Smooth muscle cell (in vitro differentiated cells): ENCODE measurements around the gene RASIP1. TPM values are rescaled to one million over a fixed set of nuclear protein-coding genes. Genes with fewer than 3 reads are reported as not detected.

Experiments used
- DNase-seq: peaks from one replicate; lab custom pipeline; 2025; ENCODE audit not compliant: unreplicated experiment; lab: John Stamatoyannopoulos, UW
- H2AFZ ChIP-seq: fragments of 200-600 bp; sonication (generic); 2 replicates; pipeline ENCODE4 v1.6.0; 2016; ENCODE audit warnings: antibody characterized with exemption, low read depth, mild to moderate bottlenecking
- H3F3A ChIP-seq: fragments of 200-600 bp; sonication (generic); 2 replicates; pipeline ENCODE4 v1.6.0; 2017; ENCODE audit warnings: antibody characterized with exemption, low read depth
- H3K27ac ChIP-seq: fragments of 200-600 bp; sonication (generic); 2 replicates; pipeline ENCODE4 v1.5.1; 2016; ENCODE audit warnings: low read depth, mild to moderate bottlenecking
- H3K27me3 ChIP-seq: fragments of 200-600 bp; sonication (generic); 2 replicates; pipeline ENCODE4 v1.6.1; 2016; ENCODE audit warnings: low read depth, mild to moderate bottlenecking
- H3K36me3 ChIP-seq: fragments of 200-600 bp; sonication (generic); 2 replicates; pipeline ENCODE4 v1.5.1; 2016; ENCODE audit warnings: low read depth
- H3K4me1 ChIP-seq: fragments of 200-600 bp; sonication (generic); 2 replicates; pipeline ENCODE4 v1.5.1; 2016; ENCODE audit warnings: low read depth
- H3K4me2 ChIP-seq: fragments of 200-600 bp; sonication (generic); 2 replicates; pipeline ENCODE4 v1.6.0; 2016; ENCODE audit warnings: mild to moderate bottlenecking
- H3K4me3 ChIP-seq: fragments of 200-600 bp; sonication (generic); 2 replicates; pipeline ENCODE4 v1.5.1; 2016; ENCODE audit warnings: mild to moderate bottlenecking
- H3K79me2 ChIP-seq: fragments of 200-600 bp; sonication (generic); 2 replicates; pipeline ENCODE4 v1.6.0; 2016; ENCODE audit warnings: low read depth, mild to moderate bottlenecking
- H3K9ac ChIP-seq: fragments of 200-600 bp; sonication (generic); 2 replicates; pipeline ENCODE4 v1.6.0; 2016; ENCODE audit warnings: low read depth
- H3K9me3 ChIP-seq: fragments of 200-600 bp; sonication (generic); replicated peaks from 2 replicates; pipeline ENCODE4 v1.5.1; 2016; ENCODE audit warnings: low read depth
- H4K20me1 ChIP-seq: fragments of 200-600 bp; sonication (generic); 2 replicates; pipeline ENCODE4 v1.6.0; 2016; ENCODE audit warnings: low read depth
- CTCF ChIP-seq: fragments of 200-600 bp; sonication (generic); IDR thresholded peaks from 2 replicates; pipeline ENCODE4 v1.5.1; 2017; ENCODE audit warnings: borderline replicate concordance, mild to moderate bottlenecking, antibody characterized with exemption; ENCODE audit not compliant: insufficient read depth, poor library complexity, severe bottlenecking
- WGBS: methylation state at CpG from one replicate; pipeline ENCODE4 v1.1.7; 2016; ENCODE audit warnings: low lambda C conversion rate; 5-methylcytosine and 5-hydroxymethylcytosine counted together
- polyA plus RNA-seq: library from polyadenylated mRNA; unstranded; fragments of >200 nt; fragmentation: Nextera tagmentation; extraction: Ambion mirVana; gene quantifications from 2 replicates; pipeline ENCODE4 v1.2.1, GENCODE V29; 2016
- total RNA-seq: library from RNA; depleted of rRNA; stranded (reverse); fragments of >200 nt; gene quantifications from 2 replicates; pipeline ENCODE4 v1.2.3, GENCODE V29; 2014

RASIP1 gene
- total and polyA plus RNA-seq, 2 experiments from 2014 or later: 0.81 to 3.5 TPM

- no peaks in the 10 kb centered on the region for H4K20me1 ChIP-seq
- no peaks in the 10 kb centered on the region for H3K79me2 ChIP-seq
- peak overlapping the region; percentile 73 for H2AFZ ChIP-seq
- H3F3A ChIP-seq: peaks cover 6% of the 10 kb centered on the region
- no peaks in the 10 kb centered on the region for H3K9me3 ChIP-seq
- H3K36me3 ChIP-seq: no peaks in the 10 kb centered on the region
- peaks cover 15% of the 10 kb centered on the region for H3K27me3 ChIP-seq
- peak overlapping the region; percentile 54 for H3K4me3 ChIP-seq
- peak overlapping the region; percentile 11 for H3K9ac ChIP-seq
- peaks cover 3% of the 10 kb centered on the region for H3K4me1 ChIP-seq
- peak overlapping the region; percentile 95 for H3K4me2 ChIP-seq
- H3K27ac ChIP-seq: no peak overlapping the region
- TF ChIP-seq CTCF: no peak
- 29% methylated on average over 19 of the region's 20 CpGs for WGBS
- no peak for DNase-seq
These were observed 11.6 kb upstream of the RASIP1 start for GRCh38 chr19:48751845-48752495.

GRCh38 chr19:48750771-48751504 lies 10.5 kb upstream of the RASIP1 start:
- no peak for DNase-seq
- Histone ChIP-seq H4K20me1 (no peaks in the 10 kb centered on the region), H3K4me3 (no peak overlapping the region), H3K36me3 (no peaks in the 10 kb centered on the region), H3K9ac (no peak overlapping the region), H3F3A (peaks cover 6% of the 10 kb centered on the region), H2AFZ (no peak overlapping the region), H3K27me3 (peaks cover 15% of the 10 kb centered on the region), H3K4me2 (no peak overlapping the region), H3K4me1 (peaks cover 3% of the 10 kb centered on the region), H3K9me3 (no peaks in the 10 kb centered on the region), H3K79me2 (no peaks in the 10 kb centered on the region), H3K27ac (no peak overlapping the region)
- TF ChIP-seq CTCF: no peak
- 92% methylated on average over 29 of the region's 29 CpGs for WGBS

- no peaks in the 10 kb centered on the region for H4K20me1 ChIP-seq
- H3K4me1 ChIP-seq: peaks cover 3% of the 10 kb centered on the region
- peaks cover 15% of the 10 kb centered on the region for H3K27me3 ChIP-seq
- no peaks in the 10 kb centered on the region for H3K9me3 ChIP-seq
- H3K9ac ChIP-seq: no peak overlapping the region
- no peak overlapping the region for H2AFZ ChIP-seq
- WGBS: 98% methylated on average over 27 of the region's 31 CpGs
- H3K79me2 ChIP-seq: no peaks in the 10 kb centered on the region
- H3K4me3 ChIP-seq: no peak overlapping the region
- TF ChIP-seq CTCF: no peak
- no peaks in the 10 kb centered on the region for H3K36me3 ChIP-seq
- no peak for DNase-seq
- no peak overlapping the region for H3K27ac ChIP-seq
- H3K4me2 ChIP-seq: no peak overlapping the region
- H3F3A ChIP-seq: peaks cover 6% of the 10 kb centered on the region
These were observed 9.9 kb upstream of the RASIP1 start for GRCh38 chr19:48750351-48750750.
